Measurements from ENCODE around the gene ANO10. TPM values are rescaled to one million over a fixed set of nuclear protein-coding genes. Genes with fewer than 3 reads are reported as not detected.

The ANO10 gene
- total RNA-seq, 2 donors from 2014 or later: 83.8 to 112 TPM

- Histone ChIP-seq H3K4me1 (ENCODE audit: control insufficient read depth, insufficient read depth, low read length) (no peaks in the 10 kb centered on the region), H3K36me3 (ENCODE audit: control insufficient read depth, insufficient read depth, low read length) (peaks cover 43% of the 10 kb centered on the region), H3K27ac (ENCODE audit: low read depth, low read length) (no peak overlapping the region), H3K4me3 (ENCODE audit: low read length) (no peak overlapping the region), H3K9ac (ENCODE audit: extremely low read depth, low read length, poor library complexity, severe bottlenecking) (no peak overlapping the region), H3K9me3 (ENCODE audit: control insufficient read depth, low read length) (peaks cover 6% of the 10 kb centered on the region), H3K27me3 (ENCODE audit: control insufficient read depth, insufficient read depth, low read length, poor library complexity, severe bottlenecking) (no peaks in the 10 kb centered on the region)
- Mint-ChIP-seq H3K4me1 (no peaks in the 10 kb centered on the region), H3K4me3 (no peak overlapping the region), H3K36me3 (ENCODE audit: low read depth) (peaks cover 42% of the 10 kb centered on the region), H3K9me3 (peaks cover 1% of the 10 kb centered on the region), H3K27ac (no peak overlapping the region), H3K27me3 (ENCODE audit: insufficient read depth) (no peaks in the 10 kb centered on the region)
- TF ChIP-seq CTCF (conservative IDR thresholded peaks at IDR 0.05): peak; percentile 34
- WGBS, 2 experiments (ENCODE audit: insufficient coverage in 1 of 2, insufficient read length in 1 of 2): 94 to 95% methylated on average over 4 of the region's 4 CpGs
- no peak for DNase-seq
Observed at GRCh38 chr3:43348852-43349574, 272.8 kb downstream of the ANO10 start.

GRCh38 chr3:43348350-43348749 is 273.5 kb downstream of the ANO10 start:
- peaks cover 1% of the 10 kb centered on the region for H3K9me3 Mint-ChIP-seq
- Histone ChIP-seq H3K27me3 (ENCODE audit: control insufficient read depth, insufficient read depth, low read length, poor library complexity, severe bottlenecking) (no peaks in the 10 kb centered on the region), H3K4me3 (ENCODE audit: low read length) (no peak overlapping the region), H3K9ac (ENCODE audit: extremely low read depth, low read length, poor library complexity, severe bottlenecking) (no peak overlapping the region), H3K9me3 (ENCODE audit: control insufficient read depth, low read length) (peaks cover under 1% of the 10 kb centered on the region), H3K4me1 (ENCODE audit: control insufficient read depth, insufficient read depth, low read length) (no peaks in the 10 kb centered on the region), H3K36me3 (ENCODE audit: control insufficient read depth, insufficient read depth, low read length) (peaks cover 49% of the 10 kb centered on the region), H3K27ac (ENCODE audit: low read depth, low read length) (no peak overlapping the region)
- WGBS, 2 experiments (ENCODE audit: insufficient coverage in 1 of 2, insufficient read length in 1 of 2): 96% methylated on average over 9 to 11 of the region's 11 CpGs
- no peak for TF ChIP-seq CTCF (conservative IDR thresholded peaks at IDR 0.05)
- H3K4me3 Mint-ChIP-seq: no peak overlapping the region
- H3K27ac Mint-ChIP-seq: no peak overlapping the region
- H3K27me3 Mint-ChIP-seq (ENCODE audit: insufficient read depth): no peaks in the 10 kb centered on the region
- no peaks in the 10 kb centered on the region for H3K4me1 Mint-ChIP-seq
- H3K36me3 Mint-ChIP-seq (ENCODE audit: low read depth): peaks cover 49% of the 10 kb centered on the region
- DNase-seq: no peak

- Histone ChIP-seq H3K4me1 (ENCODE audit: control insufficient read depth, insufficient read depth, low read length) (no peaks in the 10 kb centered on the region), H3K9ac (ENCODE audit: extremely low read depth, low read length, poor library complexity, severe bottlenecking) (no peak overlapping the region), H3K36me3 (ENCODE audit: control insufficient read depth, insufficient read depth, low read length) (peaks cover 55% of the 10 kb centered on the region), H3K4me3 (ENCODE audit: low read length) (no peak overlapping the region), H3K27ac (ENCODE audit: low read depth, low read length) (no peak overlapping the region), H3K9me3 (ENCODE audit: control insufficient read depth, low read length) (no peaks in the 10 kb centered on the region), H3K27me3 (ENCODE audit: control insufficient read depth, insufficient read depth, low read length, poor library complexity, severe bottlenecking) (no peaks in the 10 kb centered on the region)
- no peak overlapping the region for H3K4me3 Mint-ChIP-seq
- H3K27ac Mint-ChIP-seq: no peak overlapping the region
- no peaks in the 10 kb centered on the region for H3K27me3 Mint-ChIP-seq (ENCODE audit: insufficient read depth)
- TF ChIP-seq CTCF (conservative IDR thresholded peaks at IDR 0.05): no peak
- H3K4me1 Mint-ChIP-seq: no peaks in the 10 kb centered on the region
- 96% methylated on average over 14 to 20 of the region's 20 CpGs for WGBS, 2 experiments (ENCODE audit: insufficient coverage in 1 of 2, insufficient read length in 1 of 2)
- no peaks in the 10 kb centered on the region for H3K9me3 Mint-ChIP-seq
- DNase-seq: no peak
- peaks cover 54% of the 10 kb centered on the region for H3K36me3 Mint-ChIP-seq (ENCODE audit: low read depth)
Observed at GRCh38 chr3:43347774-43348173, 274.0 kb downstream of the ANO10 start.
